GM19452 (cell line): ENCODE measurements around the gene SURF4.

Experiments
- ATAC-seq: cut with Tn5 transposase; IDR thresholded peaks from one replicate; pipeline ENCODE4 v1.9.1; 2021; ENCODE audit not compliant: unreplicated experiment

The SURF4 gene

GRCh38 chr9:133353548-133353947 is 22.3 kb downstream of the SURF4 start:
- ATAC-seq: no peak

- ATAC-seq: no peak
These were observed 23.1 kb downstream of the SURF4 start for GRCh38 chr9:133352635-133353340.

GRCh38 chr9:133351908-133352634 is 23.8 kb downstream of the SURF4 start:
- no peak for ATAC-seq

- ATAC-seq: no peak
These were observed 24.3 kb downstream of the SURF4 start for GRCh38 chr9:133351526-133351907.

- ATAC-seq: no peak
These were observed 25.8 kb downstream of the SURF4 start for GRCh38 chr9:133349965-133350616.

GRCh38 chr9:133348718-133349573 is 26.9 kb downstream of the SURF4 start:
- no peak for ATAC-seq

- ATAC-seq: peak; percentile 68
These were observed 27.7 kb downstream of the SURF4 start, which contains the start of the genes MED22 and RPL7A for GRCh38 chr9:133347985-133348717. Gene MED22, minus strand, starts transcription at chr9:133348131. Its CDS starts 1,469 bp downstream, at chr9:133346662. Gene RPL7A, plus strand, starts transcription at chr9:133348218. Its CDS starts 26 bp downstream, at chr9:133348244.

- ATAC-seq: peak; percentile 31
These were observed 28.3 kb downstream of the SURF4 start for GRCh38 chr9:133347515-133347984.

GRCh38 chr9:133346021-133346785 is 29.7 kb downstream of the SURF4 start:
- ATAC-seq: no peak

GRCh38 chr9:133345596-133345995 is 30.3 kb downstream of the SURF4 start:
- no peak for ATAC-seq

GRCh38 chr9:133344979-133345378 is 30.9 kb downstream of the SURF4 start:
- no peak for ATAC-seq

GRCh38 chr9:133344071-133344470 is 31.8 kb downstream of the SURF4 start:
- no peak for ATAC-seq

GRCh38 chr9:133342570-133342969 is 33.3 kb downstream of the SURF4 start:
- no peak for ATAC-seq

GRCh38 chr9:133342069-133342406 is 33.8 kb downstream of the SURF4 start:
- no peak for ATAC-seq

GRCh38 chr9:133341369-133342068 is 34.3 kb downstream of the SURF4 start:
- no peak for ATAC-seq

- ATAC-seq: no peak
These were observed 34.9 kb downstream of the SURF4 start for GRCh38 chr9:133340916-133341315.

GRCh38 chr9:133340256-133340655 is 35.6 kb downstream of the SURF4 start:
- ATAC-seq: no peak

- no peak for ATAC-seq
These were observed 36.2 kb downstream of the SURF4 start for GRCh38 chr9:133339641-133340040.
